PC-9 (cell line): ENCODE results near the gene ALX4.

Experiments
- CTCF ChIP-seq: fragments of 200-600 bp; sonication (generic); conservative IDR thresholded peaks from 2 replicates; pipeline ENCODE4 v1.6.1; 2017; ENCODE audit warnings: mixed run types, antibody characterized with exemption, mild to moderate bottlenecking, moderate library complexity
- EZH2 ChIP-seq: fragments of 200-600 bp; sonication (generic); IDR thresholded peaks from 2 replicates; pipeline ENCODE4 v1.8.0; 2017; ENCODE audit warnings: antibody characterized with exemption, low read depth

DNA sequence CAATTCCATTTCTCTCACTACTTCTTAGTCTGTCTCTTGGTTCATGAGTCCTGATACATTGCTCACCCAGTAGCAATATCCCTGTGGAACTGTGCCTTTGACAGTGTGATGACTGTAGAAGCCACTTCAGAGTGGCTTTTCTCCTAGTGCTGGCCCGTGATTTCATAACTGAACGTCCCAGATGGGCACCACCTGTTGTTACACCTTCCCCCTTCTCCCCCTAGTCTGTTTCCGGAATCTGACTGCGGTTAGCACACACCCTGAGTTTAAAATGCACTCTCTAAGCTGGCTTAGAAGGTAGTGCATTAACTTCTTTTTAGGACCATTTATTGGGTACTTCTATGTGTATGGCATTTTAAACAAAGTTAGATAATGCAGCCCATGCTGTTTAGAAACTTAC lies 83.0 kb downstream of the ALX4 start:
- TF ChIP-seq CTCF (no peak), EZH2 (no peak)
